Ascending aorta (tissue), 2 donors: ENCODE measurements around the gene GABRP. TPM values are rescaled to one million over a fixed set of nuclear protein-coding genes. Genes with fewer than 3 reads are reported as not detected.

ENCODE experiments used
- DNase-seq, 2 donors: peaks; one replicate each; pipeline ENCODE4 v3.0.0-alpha.2; 2019; ENCODE audit warnings: low spot score in 2 of 2
- H3K27ac ChIP-seq, 2 donors: fragments of 200-600 bp; sonication (generic); one replicate each; pipeline ENCODE4 v1.5.1; 2016 to 2017; ENCODE audit warnings: mild to moderate bottlenecking in 1 of 2
- H3K27me3 ChIP-seq: fragments of 200-600 bp; sonication (generic); one replicate; pipeline ENCODE4 v1.5.1; 2017
- H3K36me3 ChIP-seq, 2 donors: fragments of 200-600 bp; sonication (generic); one replicate each; pipeline ENCODE4 v1.5.1; 2016
- H3K4me1 ChIP-seq, 2 donors: fragments of 200-600 bp; sonication (generic); one replicate each; pipeline ENCODE4 v1.5.1; 2016 to 2017; ENCODE audit warnings: mild to moderate bottlenecking in 1 of 2
- H3K4me3 ChIP-seq, 2 donors: fragments of 200-600 bp; sonication (generic); one replicate each; pipeline ENCODE4 v1.5.1; 2016 to 2017; ENCODE audit warnings: mild to moderate bottlenecking in 1 of 2
- H3K9me3 ChIP-seq, 2 donors: fragments of 200-600 bp; sonication (generic); one replicate each; pipeline ENCODE4 v1.5.1; 2016
- intact Hi-C: fragments of 100-400 bp; cut with DNase I; formaldehyde crosslinking; loops from one replicate; pipeline ENCODE4 v1.15.1; 2023
- total RNA-seq: library from RNA; depleted of rRNA; stranded (reverse); fragments of >200 nt; gene quantifications from one replicate; pipeline ENCODE4 v1.1.0, GENCODE V29; 2016
- TF ChIP-seq, protein P1 (sequence below), 3 experiments: fragments of 200-600 bp in 2 of 3; fragments of 450-650 bp in 1 of 3; sonication (generic) in 2 of 3; IDR thresholded peaks; one replicate each; pipeline ENCODE4 v1.5.1; 2016 to 2019; ENCODE audit warnings: antibody characterized with exemption in 3 of 3, mild to moderate bottlenecking in 1 of 3, moderate library complexity in 1 of 3

The GABRP gene
- total RNA-seq, 1 donor from 2014 or later: 0.43 TPM

- no peak overlapping the region for H3K4me3 ChIP-seq
- no peaks in the 10 kb centered on the region for H3K27me3 ChIP-seq
- no peaks in the 10 kb centered on the region for H3K36me3 ChIP-seq
- peaks cover 0 to under 1% of the 10 kb centered on the region in 2 donors for H3K9me3 ChIP-seq
- intact Hi-C loops: no loop called here
- no peak for DNase-seq
- no peak overlapping the region for H3K27ac ChIP-seq
- H3K4me1 ChIP-seq: no peaks in the 10 kb centered on the region
- TF ChIP-seq, protein P1, sequence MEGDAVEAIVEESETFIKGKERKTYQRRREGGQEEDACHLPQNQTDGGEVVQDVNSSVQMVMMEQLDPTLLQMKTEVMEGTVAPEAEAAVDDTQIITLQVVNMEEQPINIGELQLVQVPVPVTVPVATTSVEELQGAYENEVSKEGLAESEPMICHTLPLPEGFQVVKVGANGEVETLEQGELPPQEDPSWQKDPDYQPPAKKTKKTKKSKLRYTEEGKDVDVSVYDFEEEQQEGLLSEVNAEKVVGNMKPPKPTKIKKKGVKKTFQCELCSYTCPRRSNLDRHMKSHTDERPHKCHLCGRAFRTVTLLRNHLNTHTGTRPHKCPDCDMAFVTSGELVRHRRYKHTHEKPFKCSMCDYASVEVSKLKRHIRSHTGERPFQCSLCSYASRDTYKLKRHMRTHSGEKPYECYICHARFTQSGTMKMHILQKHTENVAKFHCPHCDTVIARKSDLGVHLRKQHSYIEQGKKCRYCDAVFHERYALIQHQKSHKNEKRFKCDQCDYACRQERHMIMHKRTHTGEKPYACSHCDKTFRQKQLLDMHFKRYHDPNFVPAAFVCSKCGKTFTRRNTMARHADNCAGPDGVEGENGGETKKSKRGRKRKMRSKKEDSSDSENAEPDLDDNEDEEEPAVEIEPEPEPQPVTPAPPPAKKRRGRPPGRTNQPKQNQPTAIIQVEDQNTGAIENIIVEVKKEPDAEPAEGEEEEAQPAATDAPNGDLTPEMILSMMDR (IDR thresholded peaks at IDR 0.05): no peak
Measured at GRCh38 chr5:170854566-170854965, 71.0 kb downstream of the GABRP start.

- intact Hi-C loops: no loop called here
- Histone ChIP-seq H3K9me3 (peaks cover 0 to 21% of the 10 kb centered on the region in 2 donors), H3K4me3 (no peak overlapping the region), H3K27me3 (no peaks in the 10 kb centered on the region), H3K4me1 (no peaks in the 10 kb centered on the region), H3K36me3 (no peaks in the 10 kb centered on the region), H3K27ac (no peak overlapping the region)
- TF ChIP-seq, protein P1 (IDR thresholded peaks at IDR 0.05): no peak
- no peak for DNase-seq
Measured at GRCh38 chr5:170857066-170857465, 73.5 kb downstream of the GABRP start.

DNA sequence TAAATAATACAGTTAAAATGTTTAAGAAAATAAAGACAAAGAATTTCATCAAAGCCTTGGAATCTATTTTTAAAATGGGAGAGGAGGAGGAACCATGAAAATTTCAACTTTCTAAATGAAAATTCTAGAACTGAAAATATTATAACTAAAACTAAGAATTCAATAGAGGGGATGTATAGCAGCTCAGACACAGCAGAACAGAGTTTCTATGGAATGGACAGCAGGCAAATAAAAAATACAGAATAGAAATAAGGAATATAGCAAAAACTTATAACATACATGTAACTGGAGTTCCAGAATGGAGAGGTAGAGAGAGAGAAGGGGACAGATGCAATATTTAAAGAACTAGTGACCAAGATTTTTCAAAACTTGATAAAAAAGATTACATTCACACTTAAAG, 76.9 kb downstream of the GABRP start:
- TF ChIP-seq, protein P1 (IDR thresholded peaks at IDR 0.05): no peak
- H3K4me1 ChIP-seq: no peaks in the 10 kb centered on the region
- H3K36me3 ChIP-seq: no peaks in the 10 kb centered on the region
- DNase-seq: no peak
- no peak overlapping the region for H3K27ac ChIP-seq
- peaks cover 0 to 21% of the 10 kb centered on the region in 2 donors for H3K9me3 ChIP-seq
- no peak overlapping the region for H3K4me3 ChIP-seq
- H3K27me3 ChIP-seq: no peaks in the 10 kb centered on the region
- intact Hi-C loops: no loop called here

- Histone ChIP-seq H3K27me3 (no peaks in the 10 kb centered on the region), H3K9me3 (peaks cover 0 to 21% of the 10 kb centered on the region in 2 donors), H3K4me3 (peak overlapping the region; percentile 56 to 84), H3K4me1 (no peaks in the 10 kb centered on the region), H3K27ac (no peak overlapping the region), H3K36me3 (no peaks in the 10 kb centered on the region)
- DNase-seq: no peak
- intact Hi-C loops: no loop called here
- TF ChIP-seq, protein P1 (IDR thresholded peaks at IDR 0.05): no peak
Measured at GRCh38 chr5:170860818-170861666, 77.5 kb downstream of the GABRP start.

DNA sequence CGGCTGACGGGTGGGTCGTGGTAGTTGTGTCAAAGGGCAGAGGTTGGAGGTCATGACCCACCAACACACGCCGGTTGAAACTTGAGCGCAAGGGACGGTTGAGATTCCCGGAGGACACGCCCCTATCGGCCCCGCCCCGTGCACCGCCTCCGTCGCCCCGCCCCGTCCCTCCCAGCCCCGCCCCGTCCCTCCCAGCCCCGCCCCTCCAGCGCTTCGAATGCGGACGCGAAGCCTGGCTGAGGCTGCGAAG, 78.1 kb downstream of the GABRP start:
- Histone ChIP-seq H3K27ac (no peak overlapping the region), H3K36me3 (no peaks in the 10 kb centered on the region), H3K9me3 (peaks cover 0 to 21% of the 10 kb centered on the region in 2 donors), H3K27me3 (no peaks in the 10 kb centered on the region), H3K4me1 (no peaks in the 10 kb centered on the region), H3K4me3 (peak overlapping the region; percentile 56 to 84)
- no peak for DNase-seq
- intact Hi-C loops: no loop called here
- TF ChIP-seq, protein P1 (IDR thresholded peaks at IDR 0.05): no peak
